Upper lobe of left lung (tissue), 6 donors: ENCODE results near the gene ATP23. TPM values are rescaled to one million over a fixed set of nuclear protein-coding genes. Genes with fewer than 3 reads are reported as not detected.

ENCODE experiments used
- ATAC-seq, 2 donors: fragments of 200-7000 bp; cut with Tn5 transposase; one replicate each; pipeline ENCODE4 v1.9.1; 2022; ENCODE audit warnings: mild to moderate bottlenecking in 2 of 2, moderate library complexity in 2 of 2; ENCODE audit not compliant: low FRiP score in 2 of 2
- DNase-seq, 2 donors: peaks; one replicate each; pipeline ENCODE4 v3.0.0-alpha.2; 2019 to 2020
- H3K27ac ChIP-seq, 4 donors: fragments of 200-600 bp; sonication (generic); one replicate each; pipeline ENCODE4 v1.5.1; 2016 to 2019
- H3K27me3 ChIP-seq, 4 donors: fragments of 200-600 bp; sonication (generic); one replicate each; pipeline ENCODE4 v1.5.1; 2017 to 2019
- H3K36me3 ChIP-seq, 4 donors: fragments of 200-600 bp; sonication (generic); one replicate each; pipeline ENCODE4 v1.5.1; 2016 to 2019
- H3K4me1 ChIP-seq, 4 donors: fragments of 200-600 bp; sonication (generic); one replicate each; pipeline ENCODE4 v1.5.1; 2018 to 2019
- H3K4me3 ChIP-seq, 4 donors: fragments of 200-600 bp; sonication (generic); one replicate each; pipeline ENCODE4 v1.5.1; 2017 to 2019; ENCODE audit warnings: mild to moderate bottlenecking in 2 of 4, moderate library complexity in 1 of 4
- H3K9me3 ChIP-seq, 4 donors: fragments of 200-600 bp; sonication (generic); one replicate each; pipeline ENCODE4 v1.5.1; 2018 to 2019
- CTCF ChIP-seq, 6 experiments: fragments of 450-650 bp in 4 of 6; fragments of 200-600 bp in 2 of 6; sonication (generic) in 2 of 6; IDR thresholded peaks; one replicate each; pipeline ENCODE4 v1.5.1; 2016 to 2019; ENCODE audit warnings: antibody characterized with exemption in 6 of 6
- EP300 ChIP-seq, 4 donors: sonication (generic); formaldehyde crosslinking; IDR thresholded peaks; one replicate each; pipeline ENCODE4 v1.5.1; 2017; ENCODE audit warnings: antibody characterized with exemption in 4 of 4, control low read depth in 2 of 4
- POLR2A ChIP-seq, 4 donors: fragments of 450-650 bp; IDR thresholded peaks; one replicate each; pipeline ENCODE4 v1.5.1; 2016 to 2017; ENCODE audit warnings: antibody characterized with exemption in 4 of 4, mild to moderate bottlenecking in 2 of 4
- POLR2AphosphoS5 ChIP-seq, 2 donors: sonication (generic); formaldehyde crosslinking; IDR thresholded peaks; one replicate each; pipeline ENCODE4 v1.5.1; 2017; ENCODE audit warnings: antibody characterized with exemption in 2 of 2
- WGBS, 2 donors: methylation state at CpG; one replicate each; pipeline ENCODE4 v1.1.5; 2017 to 2018; 5-methylcytosine and 5-hydroxymethylcytosine counted together
- total RNA-seq, 6 donors: library from RNA; depleted of rRNA in 4 of 6; stranded (reverse); fragments of >200 nt in 4 of 6; gene quantifications; one replicate each; pipeline versions ENCODE4 v1.1.0 to v1.2.1, GENCODE V29; 2016 to 2021
- donor health status: DM: no; HTN: no; CAD: no; lungs with moderate emphysema.
- donor health status: DM: no; HTN: yes; CAD: no; lungs with severe emphysema.

Gene ATP23
- total RNA-seq, 6 donors from 2014 or later, result 4.7 to 18.8 (median 7.7) TPM; not detected in 1

- WGBS, 2 donors, result 81 to 82% methylated on average over 6 of the region's 6 CpGs
- no peak for TF ChIP-seq EP300 (IDR thresholded peaks at IDR 0.05)
- no peak for TF ChIP-seq POLR2A (IDR thresholded peaks at IDR 0.05)
- TF ChIP-seq POLR2AphosphoS5 (IDR thresholded peaks at IDR 0.05), result no peak
- no peak for TF ChIP-seq CTCF (IDR thresholded peaks at IDR 0.05)
- no peak for ATAC-seq
These were observed 42.6 kb downstream of the ATP23 start for GRCh38 chr12:57983858-57984505.

GRCh38 chr12:57984629-57985151, 43.3 kb downstream of the ATP23 start:
- Histone ChIP-seq H3K27ac (no peak overlapping the region), H3K9me3 (no peaks in the 10 kb centered on the region), H3K27me3 (no peaks in the 10 kb centered on the region), H3K4me1 (no peaks in the 10 kb centered on the region), H3K4me3 (no peak overlapping the region), H3K36me3 (no peaks in the 10 kb centered on the region)
- TF ChIP-seq CTCF (IDR thresholded peaks at IDR 0.05), result no peak
- TF ChIP-seq POLR2A (IDR thresholded peaks at IDR 0.05), result no peak
- TF ChIP-seq POLR2AphosphoS5 (IDR thresholded peaks at IDR 0.05), result no peak
- ATAC-seq, result no peak
- peak in 1 of 2 donors; percentile 26 for DNase-seq
- WGBS, 2 donors, result 87 to 93% methylated on average over 16 of the region's 16 CpGs

More at GRCh38 chr12:57983858-57984505, 42.6 kb downstream of the ATP23 start:
- no peak overlapping the region for H3K27ac ChIP-seq
- H3K4me1 ChIP-seq, result no peaks in the 10 kb centered on the region
- H3K36me3 ChIP-seq, result no peaks in the 10 kb centered on the region
- no peak for DNase-seq
- no peak overlapping the region for H3K4me3 ChIP-seq
- no peaks in the 10 kb centered on the region for H3K9me3 ChIP-seq
- no peaks in the 10 kb centered on the region for H3K27me3 ChIP-seq

GRCh38 chr12:57985685-57986084, 44.3 kb downstream of the ATP23 start:
- H3K36me3 ChIP-seq, result no peaks in the 10 kb centered on the region
- H3K27me3 ChIP-seq, result no peaks in the 10 kb centered on the region
- ATAC-seq (no peak), DNase-seq (no peak)
- H3K9me3 ChIP-seq, result no peaks in the 10 kb centered on the region
- no peaks in the 10 kb centered on the region for H3K4me1 ChIP-seq
- no peak overlapping the region for H3K27ac ChIP-seq
- no peak overlapping the region for H3K4me3 ChIP-seq
- TF ChIP-seq POLR2A (IDR thresholded peaks at IDR 0.05), result no peak
- TF ChIP-seq POLR2AphosphoS5 (IDR thresholded peaks at IDR 0.05), result no peak
- TF ChIP-seq EP300 (IDR thresholded peaks at IDR 0.05), result no peak
- TF ChIP-seq CTCF (IDR thresholded peaks at IDR 0.05), result no peak

- Histone ChIP-seq H3K9me3 (no peaks in the 10 kb centered on the region), H3K4me3 (no peak overlapping the region), H3K4me1 (no peaks in the 10 kb centered on the region), H3K27ac (no peak overlapping the region), H3K27me3 (no peaks in the 10 kb centered on the region), H3K36me3 (no peaks in the 10 kb centered on the region)
- TF ChIP-seq CTCF (IDR thresholded peaks at IDR 0.05) (no peak), POLR2AphosphoS5 (IDR thresholded peaks at IDR 0.05) (no peak), POLR2A (IDR thresholded peaks at IDR 0.05) (no peak), EP300 (IDR thresholded peaks at IDR 0.05) (no peak)
- no peak for DNase-seq
- ATAC-seq, result no peak
These were observed 48.5 kb downstream of the ATP23 start for GRCh38 chr12:57989838-57990237.
